Measurements from ENCODE around the gene KCNIP4.

Gene KCNIP4

GRCh38 chr4:21901281-21901680, 47.3 kb downstream of the KCNIP4 start:
- DNase-seq (ENCODE audit: low spot score): no peak

DNA sequence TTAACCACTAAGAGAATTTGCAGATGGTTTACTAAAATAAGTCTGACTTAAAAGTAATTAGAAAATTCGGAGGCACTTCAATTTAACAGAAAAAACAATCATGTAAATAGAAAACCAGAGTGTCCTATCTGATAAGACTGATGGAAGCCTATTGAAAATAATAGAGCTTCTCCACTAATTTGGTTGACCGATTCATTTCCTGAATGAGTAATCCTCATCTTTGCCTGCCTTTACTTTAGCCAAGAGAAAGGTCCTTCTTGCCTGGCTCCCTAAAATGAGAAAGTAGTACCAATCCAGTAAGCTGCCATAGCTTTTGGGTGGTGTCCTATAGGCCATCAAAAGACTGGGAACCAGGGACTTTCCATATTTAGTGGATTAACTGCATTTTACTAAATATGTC, 48.4 kb downstream of the KCNIP4 start:
- no peak for DNase-seq (ENCODE audit: low spot score)

DNA sequence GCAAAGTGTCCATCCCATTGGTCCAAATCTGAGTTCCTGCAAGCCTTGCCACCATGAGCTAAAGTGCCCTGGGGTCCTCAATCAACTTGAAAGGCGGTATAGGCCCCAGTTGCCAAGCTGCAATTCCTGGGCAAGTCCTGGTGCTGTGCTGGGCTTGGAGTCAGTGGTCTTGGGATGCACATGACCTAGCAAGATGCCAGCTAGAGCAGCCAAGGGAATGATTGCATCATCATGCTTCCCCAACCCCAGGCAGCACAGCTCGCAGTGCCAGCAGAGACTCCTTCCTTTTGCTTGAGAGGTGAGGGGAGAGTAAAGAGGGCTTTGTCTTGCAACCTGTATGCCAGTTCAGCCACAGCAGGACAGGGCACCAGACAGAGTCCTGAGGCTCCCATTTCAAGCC, 50.5 kb downstream of the KCNIP4 start:
- no peak for DNase-seq (ENCODE audit: low spot score)

DNA sequence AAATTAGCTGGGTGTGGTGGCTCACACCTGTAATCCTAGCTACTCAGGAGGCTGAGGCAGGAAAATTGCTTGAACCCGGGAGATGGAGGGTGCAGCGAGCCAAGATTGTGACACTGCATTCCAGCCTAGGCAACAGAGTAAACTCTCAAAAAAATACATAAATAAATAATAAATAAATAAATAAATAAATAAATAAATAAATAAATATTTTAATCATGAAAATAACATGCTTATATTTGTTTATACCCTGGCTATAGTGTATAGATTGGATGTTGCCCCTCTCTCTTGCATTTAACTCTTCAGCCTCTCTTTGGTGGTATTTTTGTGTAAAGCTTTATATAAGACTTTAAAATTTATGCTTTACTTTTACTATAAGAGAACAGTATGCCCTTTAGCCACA, 51.8 kb downstream of the KCNIP4 start:
- DNase-seq (ENCODE audit: low spot score): no peak

- DNase-seq (ENCODE audit: low spot score): no peak
Measured at GRCh38 chr4:21893136-21893535, 55.4 kb downstream of the KCNIP4 start.

GRCh38 chr4:21890231-21890630, 58.3 kb downstream of the KCNIP4 start:
- no peak for DNase-seq (ENCODE audit: low spot score)

- DNase-seq (ENCODE audit: low spot score): peak; percentile 95
Measured at GRCh38 chr4:21888195-21888976, 60.2 kb downstream of the KCNIP4 start.

GRCh38 chr4:21887481-21887880, 61.1 kb downstream of the KCNIP4 start:
- no peak for DNase-seq (ENCODE audit: low spot score)

DNA sequence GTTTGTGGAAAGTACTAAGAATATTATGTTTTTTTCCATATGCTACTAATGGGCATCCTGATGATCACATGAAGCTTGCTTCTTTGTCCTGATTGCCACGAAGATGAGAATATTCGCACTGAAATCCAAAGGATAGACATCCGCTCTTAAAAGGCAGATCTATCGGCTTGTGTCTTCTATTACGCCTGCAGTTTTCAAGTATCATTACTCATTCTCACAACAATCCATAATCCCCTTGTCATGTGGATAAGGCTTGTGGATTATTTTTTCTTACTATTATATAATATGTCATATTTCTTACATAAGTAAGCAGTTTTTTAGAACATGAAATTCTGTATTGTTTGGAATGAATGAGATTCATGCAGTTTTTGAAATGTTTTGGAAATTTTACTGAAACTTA, 62.8 kb downstream of the KCNIP4 start:
- DNase-seq (ENCODE audit: low spot score): no peak

- DNase-seq (ENCODE audit: low spot score): no peak
Measured at GRCh38 chr4:21885241-21885640, 63.3 kb downstream of the KCNIP4 start.

DNA sequence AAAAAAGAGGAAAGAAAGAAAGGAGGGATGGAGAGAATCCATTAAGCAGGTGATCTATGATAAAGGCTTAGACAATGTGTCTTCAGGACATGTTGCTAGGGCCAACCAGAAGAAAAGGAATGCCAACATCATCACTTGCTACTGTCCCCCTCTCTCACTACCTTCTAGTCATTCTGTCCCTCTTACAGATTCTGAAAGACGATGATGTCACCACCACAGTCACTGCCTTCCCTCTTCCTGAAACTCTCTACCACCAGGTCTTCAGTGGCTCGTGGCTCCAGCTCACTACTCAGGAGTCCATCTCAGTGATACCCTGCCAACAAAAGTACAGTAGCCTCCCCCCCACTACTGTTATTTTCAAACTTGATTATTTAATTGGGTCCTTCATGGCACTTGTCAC, 64.0 kb downstream of the KCNIP4 start:
- peak; percentile 46 for DNase-seq (ENCODE audit: low spot score)

DNA sequence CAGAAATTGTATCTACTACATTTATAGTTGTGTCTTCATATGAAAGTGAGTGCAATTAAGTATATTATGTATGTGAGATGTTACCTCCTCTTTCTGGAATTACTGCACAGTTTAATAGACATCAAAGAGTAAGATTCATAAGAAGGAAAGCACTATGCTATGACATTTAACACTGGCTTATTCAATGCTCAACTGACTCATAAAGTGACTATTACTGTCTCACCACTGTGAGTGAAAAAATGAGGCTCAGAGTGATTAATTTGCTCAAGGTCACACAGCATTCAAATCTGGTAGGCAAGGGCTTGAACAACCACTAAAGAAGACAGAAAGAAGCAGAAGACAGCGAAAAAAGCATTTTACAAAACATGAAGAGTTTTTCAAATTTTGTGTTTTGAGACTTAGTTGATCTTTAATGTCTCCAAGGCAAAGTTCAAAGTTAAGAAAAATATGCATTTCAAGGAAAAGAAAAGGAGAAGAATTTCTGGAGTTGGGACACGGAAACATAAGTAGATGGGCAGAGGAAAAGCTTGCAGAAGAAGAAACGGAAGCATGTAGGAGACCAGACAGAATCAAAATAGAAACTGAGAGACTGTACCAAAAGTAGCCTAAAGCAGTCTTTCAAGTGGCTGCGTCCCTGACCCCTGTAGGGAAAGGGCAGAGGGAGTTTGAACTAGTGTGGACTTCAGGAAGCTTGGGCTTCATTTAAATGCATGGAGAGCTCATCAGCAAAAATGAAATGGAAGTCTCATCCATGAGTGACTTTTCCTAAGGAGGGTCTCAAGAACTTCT, 66.3 kb downstream of the KCNIP4 start:
- peak; percentile 42 for DNase-seq (ENCODE audit: low spot score)

- peak; percentile 75 for DNase-seq (ENCODE audit: low spot score)
Measured at GRCh38 chr4:21879187-21879586, 69.4 kb downstream of the KCNIP4 start.

- DNase-seq (ENCODE audit: low spot score): no peak
Measured at GRCh38 chr4:21876711-21877110, 71.9 kb downstream of the KCNIP4 start.

DNA sequence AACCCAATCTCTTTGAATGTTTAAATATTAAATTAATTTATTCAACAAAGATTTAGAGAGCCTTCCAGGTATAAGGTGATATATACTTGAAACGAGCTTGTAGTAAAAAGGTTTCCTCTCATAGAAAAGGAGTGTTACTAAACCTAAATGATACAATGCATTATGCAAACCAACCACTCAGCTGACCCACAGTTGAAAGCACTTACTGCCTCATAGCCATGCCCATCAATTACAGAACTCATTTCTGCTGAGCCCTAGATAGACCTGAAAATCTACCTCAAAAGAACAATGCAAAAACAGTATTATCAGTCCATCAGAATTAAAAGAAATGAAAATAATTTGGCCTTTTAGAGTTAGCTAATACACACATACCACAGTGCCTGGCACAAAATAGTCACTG, 75.4 kb downstream of the KCNIP4 start:
- no peak for DNase-seq (ENCODE audit: low spot score)

- DNase-seq (ENCODE audit: low spot score): no peak
Measured at GRCh38 chr4:21872101-21872500, 76.5 kb downstream of the KCNIP4 start.

DNA sequence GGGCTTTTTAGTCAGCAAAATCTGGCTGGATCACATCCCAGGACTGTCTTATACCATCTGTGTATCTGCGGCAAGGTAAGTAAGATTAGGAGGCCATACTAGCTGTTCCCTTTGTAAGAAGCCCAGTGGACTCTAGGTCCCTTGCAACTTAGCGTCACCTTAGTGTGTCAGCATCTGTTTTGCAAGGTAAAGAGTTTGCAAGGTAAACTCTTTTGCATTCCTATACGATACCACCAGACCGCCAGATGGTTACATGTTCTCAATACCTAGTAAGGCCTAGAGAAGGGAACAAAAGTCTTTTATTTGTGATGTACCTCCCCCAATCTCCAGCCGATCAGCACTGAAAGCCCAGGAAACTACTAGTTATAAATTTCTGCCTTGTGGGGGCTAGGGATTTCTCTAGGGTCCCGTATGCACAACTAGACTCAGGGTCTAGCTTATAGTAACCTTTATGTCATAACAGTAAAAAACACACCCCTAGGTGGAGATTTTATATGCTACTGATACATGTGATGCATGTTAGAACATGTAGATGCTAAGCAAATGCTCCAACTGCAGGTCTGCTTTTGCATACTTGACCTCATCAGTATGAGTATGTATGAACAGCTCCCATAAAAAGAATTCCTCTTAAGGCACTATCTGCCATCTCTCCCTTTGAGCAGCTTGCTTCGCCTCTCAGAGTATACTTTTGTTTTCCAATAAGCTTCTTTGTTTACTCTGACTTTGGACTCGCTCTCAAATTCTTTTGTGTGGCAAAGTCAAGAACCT, 78.4 kb downstream of the KCNIP4 start:
- DNase-seq (ENCODE audit: low spot score): no peak

DNA sequence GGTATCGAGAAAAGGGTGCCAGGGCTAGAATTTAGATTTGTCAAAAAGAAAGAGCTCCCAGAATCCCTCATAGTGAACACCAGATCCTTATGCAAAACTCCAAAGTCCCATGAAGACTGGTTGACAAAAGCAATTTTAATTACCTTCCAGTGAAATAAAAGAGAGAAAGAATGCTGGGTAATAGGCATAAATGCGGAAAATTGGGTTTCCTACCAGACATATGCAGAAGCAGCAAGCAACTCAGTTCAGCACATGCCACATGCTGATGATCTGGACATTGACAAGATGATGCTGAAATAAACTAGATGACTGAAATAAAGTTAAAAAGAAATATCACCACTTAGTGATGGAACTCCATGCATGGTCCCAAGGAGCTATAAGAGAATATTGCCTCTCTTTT, 83.9 kb downstream of the KCNIP4 start:
- DNase-seq (ENCODE audit: low spot score): no peak

DNA sequence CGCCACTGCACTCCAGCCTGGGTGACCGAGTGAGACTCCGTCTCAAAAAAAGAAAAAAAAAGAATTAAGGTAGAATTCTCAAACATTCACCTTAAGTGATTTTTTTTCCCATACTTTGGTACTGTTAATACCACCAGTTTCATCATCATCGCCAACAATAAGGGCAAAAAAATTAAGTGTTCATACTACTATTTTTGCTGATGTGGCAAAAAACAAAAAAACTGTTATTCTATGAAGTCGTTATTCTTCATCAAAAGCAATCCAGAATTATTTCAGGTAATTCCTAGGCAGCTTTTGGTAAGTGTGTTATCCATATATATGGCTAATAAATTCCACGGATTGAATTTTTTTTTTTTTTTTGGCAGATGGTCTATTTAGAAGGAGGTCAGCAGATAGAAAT, 85.7 kb downstream of the KCNIP4 start:
- DNase-seq (ENCODE audit: low spot score): no peak

- DNase-seq (ENCODE audit: low spot score): no peak
Measured at GRCh38 chr4:21858971-21859370, 89.6 kb downstream of the KCNIP4 start.

- DNase-seq (ENCODE audit: low spot score): no peak
Measured at GRCh38 chr4:21856754-21857153, 91.8 kb downstream of the KCNIP4 start.

- no peak for DNase-seq (ENCODE audit: low spot score)
Measured at GRCh38 chr4:21856301-21856700, 92.3 kb downstream of the KCNIP4 start.

GRCh38 chr4:21849077-21849476, 99.5 kb downstream of the KCNIP4 start:
- DNase-seq (ENCODE audit: low spot score): no peak

Data from kidney tubule cell (primary cell).